ENCODE data around the gene SLC6A8.

DNA sequence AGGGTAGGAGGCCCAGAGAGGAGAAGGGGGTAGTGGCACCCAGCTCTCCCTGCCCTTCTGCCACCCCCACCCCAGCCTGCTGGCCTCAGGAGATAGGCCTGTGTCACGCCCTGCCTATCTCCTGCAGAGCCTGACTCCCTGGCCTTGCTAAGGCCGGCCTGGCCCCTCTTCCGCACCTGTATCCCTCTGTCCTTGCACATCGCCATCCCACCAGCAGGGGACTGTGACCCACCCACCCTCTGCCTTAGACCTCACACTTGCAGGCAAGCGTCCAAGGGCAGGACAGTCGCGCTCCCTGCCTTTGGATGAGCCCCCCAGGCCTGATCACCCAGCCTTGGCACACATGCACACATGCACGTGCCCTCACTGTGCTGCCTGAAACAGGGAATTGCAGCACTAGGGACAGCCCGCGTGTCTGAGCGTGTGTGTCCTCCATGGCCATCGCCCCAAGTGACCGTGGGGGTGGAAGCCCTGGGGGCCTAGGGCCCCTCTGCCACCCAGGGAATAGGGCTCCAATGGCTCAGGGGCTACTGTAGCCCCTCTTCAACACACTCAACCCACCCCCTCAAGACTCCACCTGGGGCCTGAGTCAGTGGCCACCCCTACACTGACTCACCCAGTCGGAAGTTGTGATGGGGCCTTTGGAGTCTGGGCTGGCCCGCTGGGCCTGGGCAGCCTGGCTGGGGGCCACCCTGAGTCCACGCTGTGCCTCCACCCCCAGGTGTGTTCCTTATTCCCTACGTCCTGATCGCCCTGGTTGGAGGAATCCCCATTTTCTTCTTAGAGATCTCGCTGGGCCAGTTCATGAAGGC lies 2.1 kb downstream of the SLC6A8 start:
- TF ChIP-seq, protein P1, sequence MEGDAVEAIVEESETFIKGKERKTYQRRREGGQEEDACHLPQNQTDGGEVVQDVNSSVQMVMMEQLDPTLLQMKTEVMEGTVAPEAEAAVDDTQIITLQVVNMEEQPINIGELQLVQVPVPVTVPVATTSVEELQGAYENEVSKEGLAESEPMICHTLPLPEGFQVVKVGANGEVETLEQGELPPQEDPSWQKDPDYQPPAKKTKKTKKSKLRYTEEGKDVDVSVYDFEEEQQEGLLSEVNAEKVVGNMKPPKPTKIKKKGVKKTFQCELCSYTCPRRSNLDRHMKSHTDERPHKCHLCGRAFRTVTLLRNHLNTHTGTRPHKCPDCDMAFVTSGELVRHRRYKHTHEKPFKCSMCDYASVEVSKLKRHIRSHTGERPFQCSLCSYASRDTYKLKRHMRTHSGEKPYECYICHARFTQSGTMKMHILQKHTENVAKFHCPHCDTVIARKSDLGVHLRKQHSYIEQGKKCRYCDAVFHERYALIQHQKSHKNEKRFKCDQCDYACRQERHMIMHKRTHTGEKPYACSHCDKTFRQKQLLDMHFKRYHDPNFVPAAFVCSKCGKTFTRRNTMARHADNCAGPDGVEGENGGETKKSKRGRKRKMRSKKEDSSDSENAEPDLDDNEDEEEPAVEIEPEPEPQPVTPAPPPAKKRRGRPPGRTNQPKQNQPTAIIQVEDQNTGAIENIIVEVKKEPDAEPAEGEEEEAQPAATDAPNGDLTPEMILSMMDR (conservative IDR thresholded peaks at IDR 0.05; ENCODE audit: low read length) = no peak
- TF ChIP-seq EZH2phosphoT487 (IDR thresholded peaks at IDR 0.05; ENCODE audit: borderline replicate concordance) = no peak

Measured in Loucy (cell line).